IPS-15b (cell line): ENCODE measurements around the gene JAZF1.

Experiments used
- H3K27me3 ChIP-seq: one replicate; pipeline ENCODE4 v1.6.1; 2013; ENCODE audit warnings: low read length; ENCODE audit not compliant: control insufficient read depth, insufficient read depth
- H3K36me3 ChIP-seq: one replicate; pipeline ENCODE4 v1.6.1; 2013; ENCODE audit warnings: low read length; ENCODE audit not compliant: control insufficient read depth, insufficient read depth
- H3K4me1 ChIP-seq: one replicate; pipeline ENCODE4 v1.6.1; 2013; ENCODE audit warnings: mild to moderate bottlenecking, low read length; ENCODE audit not compliant: control insufficient read depth, insufficient read depth
- H3K4me3 ChIP-seq: one replicate; pipeline ENCODE4 v1.5.1; 2013; ENCODE audit warnings: low read depth, low read length
- H3K9ac ChIP-seq: one replicate; pipeline ENCODE4 v1.6.1; 2013; ENCODE audit warnings: low read depth, mild to moderate bottlenecking, low read length
- H3K9me3 ChIP-seq: one replicate; pipeline ENCODE4 v1.6.1; 2013; ENCODE audit warnings: mild to moderate bottlenecking, low read length; ENCODE audit not compliant: control insufficient read depth, insufficient read depth

The JAZF1 gene

GRCh38 chr7:27964820-27965219, 215.8 kb downstream of the JAZF1 start:
- Histone ChIP-seq H3K27me3 (no peaks in the 10 kb centered on the region), H3K4me3 (no peak overlapping the region), H3K36me3 (no peaks in the 10 kb centered on the region), H3K9me3 (no peaks in the 10 kb centered on the region), H3K9ac (no peak overlapping the region), H3K4me1 (no peaks in the 10 kb centered on the region)

GRCh38 chr7:27963056-27963455, 217.5 kb downstream of the JAZF1 start:
- Histone ChIP-seq H3K27me3 (no peaks in the 10 kb centered on the region), H3K9me3 (no peaks in the 10 kb centered on the region), H3K4me3 (no peak overlapping the region), H3K4me1 (no peaks in the 10 kb centered on the region), H3K9ac (no peak overlapping the region), H3K36me3 (no peaks in the 10 kb centered on the region)

GRCh38 chr7:27962273-27962672, 218.3 kb downstream of the JAZF1 start:
- no peaks in the 10 kb centered on the region for H3K36me3 ChIP-seq
- no peaks in the 10 kb centered on the region for H3K9me3 ChIP-seq
- no peak overlapping the region for H3K4me3 ChIP-seq
- H3K9ac ChIP-seq, result no peak overlapping the region
- H3K27me3 ChIP-seq, result no peaks in the 10 kb centered on the region
- no peaks in the 10 kb centered on the region for H3K4me1 ChIP-seq

GRCh38 chr7:27961255-27961654, 219.3 kb downstream of the JAZF1 start:
- Histone ChIP-seq H3K9me3 (no peaks in the 10 kb centered on the region), H3K9ac (no peak overlapping the region), H3K36me3 (no peaks in the 10 kb centered on the region), H3K4me3 (no peak overlapping the region), H3K27me3 (no peaks in the 10 kb centered on the region), H3K4me1 (no peaks in the 10 kb centered on the region)

- H3K9me3 ChIP-seq, result no peaks in the 10 kb centered on the region
- H3K27me3 ChIP-seq, result no peaks in the 10 kb centered on the region
- no peaks in the 10 kb centered on the region for H3K4me1 ChIP-seq
- no peak overlapping the region for H3K9ac ChIP-seq
- H3K4me3 ChIP-seq, result no peak overlapping the region
- H3K36me3 ChIP-seq, result no peaks in the 10 kb centered on the region
These were observed 220.2 kb downstream of the JAZF1 start for GRCh38 chr7:27960415-27960814.

- no peaks in the 10 kb centered on the region for H3K27me3 ChIP-seq
- H3K9me3 ChIP-seq, result no peaks in the 10 kb centered on the region
- H3K4me1 ChIP-seq, result no peaks in the 10 kb centered on the region
- H3K9ac ChIP-seq, result no peak overlapping the region
- H3K4me3 ChIP-seq, result no peak overlapping the region
- H3K36me3 ChIP-seq, result no peaks in the 10 kb centered on the region
These were observed 221.6 kb downstream of the JAZF1 start for GRCh38 chr7:27958933-27959548.

- Histone ChIP-seq H3K9ac (no peak overlapping the region), H3K36me3 (no peaks in the 10 kb centered on the region), H3K9me3 (no peaks in the 10 kb centered on the region), H3K4me1 (no peaks in the 10 kb centered on the region), H3K27me3 (no peaks in the 10 kb centered on the region), H3K4me3 (no peak overlapping the region)
These were observed 225.0 kb downstream of the JAZF1 start for GRCh38 chr7:27955596-27955995.

GRCh38 chr7:27955011-27955410, 225.6 kb downstream of the JAZF1 start:
- Histone ChIP-seq H3K4me1 (no peaks in the 10 kb centered on the region), H3K4me3 (no peak overlapping the region), H3K9me3 (no peaks in the 10 kb centered on the region), H3K36me3 (no peaks in the 10 kb centered on the region), H3K9ac (no peak overlapping the region), H3K27me3 (no peaks in the 10 kb centered on the region)

GRCh38 chr7:27953777-27954176, 226.8 kb downstream of the JAZF1 start:
- Histone ChIP-seq H3K27me3 (no peaks in the 10 kb centered on the region), H3K4me3 (no peak overlapping the region), H3K4me1 (no peaks in the 10 kb centered on the region), H3K36me3 (no peaks in the 10 kb centered on the region), H3K9ac (no peak overlapping the region), H3K9me3 (no peaks in the 10 kb centered on the region)

- Histone ChIP-seq H3K4me3 (no peak overlapping the region), H3K27me3 (no peaks in the 10 kb centered on the region), H3K4me1 (no peaks in the 10 kb centered on the region), H3K36me3 (no peaks in the 10 kb centered on the region), H3K9ac (no peak overlapping the region), H3K9me3 (no peaks in the 10 kb centered on the region)
These were observed 227.2 kb downstream of the JAZF1 start for GRCh38 chr7:27953361-27953760.

GRCh38 chr7:27952456-27953285, 227.9 kb downstream of the JAZF1 start:
- no peaks in the 10 kb centered on the region for H3K27me3 ChIP-seq

GRCh38 chr7:27950123-27950522, 230.5 kb downstream of the JAZF1 start:
- H3K4me1 ChIP-seq, result no peaks in the 10 kb centered on the region

More at GRCh38 chr7:27952456-27953285, 227.9 kb downstream of the JAZF1 start:
- Histone ChIP-seq H3K9ac (no peak overlapping the region), H3K36me3 (no peaks in the 10 kb centered on the region), H3K9me3 (no peaks in the 10 kb centered on the region), H3K4me3 (no peak overlapping the region), H3K4me1 (no peaks in the 10 kb centered on the region)

More at GRCh38 chr7:27950123-27950522, 230.5 kb downstream of the JAZF1 start:
- no peaks in the 10 kb centered on the region for H3K36me3 ChIP-seq
- no peaks in the 10 kb centered on the region for H3K9me3 ChIP-seq
- H3K27me3 ChIP-seq, result no peaks in the 10 kb centered on the region
- no peak overlapping the region for H3K4me3 ChIP-seq
- no peak overlapping the region for H3K9ac ChIP-seq
